ENCODE results near the gene GNAI2. TPM values are rescaled to one million over a fixed set of nuclear protein-coding genes. Genes with fewer than 3 reads are reported as not detected.
A peak's percentile ranks its signal among the peaks of the same experiment; 100 is the strongest.

GNAI2 gene
- total RNA-seq, 5 donors from 2014 or later (not counting 1 experiment from before 2014, with no cell fraction given): 257 to 313 (median 287) TPM

DNA sequence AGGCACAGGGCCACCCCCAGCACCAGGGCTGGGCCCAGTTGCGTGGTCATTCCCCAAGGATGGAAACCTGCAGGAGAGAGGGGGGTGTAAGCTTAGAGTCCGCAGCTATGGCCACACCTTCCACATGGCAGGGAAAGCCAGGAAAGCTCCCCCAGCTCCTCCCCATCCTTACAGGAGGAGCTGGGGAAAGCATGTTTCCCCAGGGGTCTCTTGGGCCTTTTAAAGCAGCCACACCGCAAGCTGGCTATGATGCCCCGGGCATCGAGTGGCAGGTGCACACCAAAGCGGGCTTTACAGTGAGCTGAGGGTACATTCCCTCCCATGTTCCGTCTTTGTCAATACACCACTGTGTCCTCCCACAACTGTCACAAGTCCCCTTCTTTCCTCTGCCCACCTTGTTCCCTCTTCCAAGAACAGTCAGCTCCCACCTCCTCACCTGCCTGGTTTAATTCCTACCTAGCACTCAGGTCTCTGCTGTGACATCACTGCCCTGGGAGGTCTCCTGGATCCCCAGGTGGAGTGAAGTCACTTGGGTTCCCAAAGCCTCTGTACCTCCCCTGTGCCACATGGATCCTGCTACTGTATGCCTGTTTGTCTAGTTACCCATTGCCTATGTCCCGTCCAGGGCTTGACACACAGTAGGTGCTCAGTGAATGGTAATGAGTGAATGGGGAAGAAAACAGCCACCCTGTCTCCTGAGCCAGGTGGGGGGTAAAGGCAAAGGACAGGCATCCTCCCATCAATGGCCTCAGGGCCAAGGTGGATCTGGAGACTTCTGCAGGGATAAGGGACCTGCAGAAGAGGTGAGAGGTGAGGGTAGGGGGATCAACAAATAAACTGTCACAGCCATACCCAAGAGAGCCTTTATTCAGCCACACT is 59.8 kb downstream of the GNAI2 start:
- ChIA-PET CTCF (interaction anchor here in 1 of 2 donors (0.5 kb wide), 1 partner anchor 33 kb away, joined by 3 read pairs; no protein-coding TSS in a partner anchor), POLR2A (interaction anchor here in 1 of 2 donors (0.6 kb wide), 1 partner anchor 71 kb away, joined by 4 read pairs; no protein-coding TSS in a partner anchor)
- peaks cover 14 to 52% of the 10 kb centered on the region in 2 experiments for H3K4me1 ChIP-seq (ENCODE audit: control insufficient read depth in 1 of 2, extremely low read depth in 1 of 2, insufficient read depth in 2 of 2, low read length in 2 of 2)
- Mint-ChIP-seq H3K4me3 (no peak overlapping the region), H3K27ac (no peak overlapping the region), H3K36me3 (no peaks in the 10 kb centered on the region), H3K27me3 (no peaks in the 10 kb centered on the region), H3K4me1 (peaks cover 37 to 50% (median 46%) of the 10 kb centered on the region in 3 donors), H3K9me3 (no peaks in the 10 kb centered on the region)
- H3K9me3 ChIP-seq: no peaks in the 10 kb centered on the region
- no peaks in the 10 kb centered on the region for H3K27me3 ChIP-seq (replicated peaks in 1 of 2; ENCODE audit: control insufficient read depth in 2 of 2, extremely low read depth in 1 of 2, insufficient read depth in 2 of 2, low read length in 1 of 2)
- H3K27ac ChIP-seq (ENCODE audit: low read length): no peak overlapping the region
- DNase-seq (no peak), ATAC-seq (replicated peaks in 1 of 4) (no peak)
- WGBS (ENCODE audit: insufficient coverage): 92% methylated on average over 5 of the region's 8 CpGs
- no peak overlapping the region for H3K4me3 ChIP-seq (ENCODE audit: control insufficient read depth in 1 of 2, extremely low read depth in 1 of 2, low read length in 1 of 2)
- peaks cover 0 to 5% of the 10 kb centered on the region in 2 donors for H3K36me3 ChIP-seq (ENCODE audit: control insufficient read depth in 2 of 2, extremely low read depth in 1 of 2, insufficient read depth in 1 of 2, low read length in 1 of 2)

GRCh38 chr3:50296721-50297383 is 60.8 kb downstream of the GNAI2 start:
- CTCF ChIA-PET: no interaction called here
- no peaks in the 10 kb centered on the region for H3K27me3 Mint-ChIP-seq
- H3K27ac Mint-ChIP-seq: peak overlapping the region; percentile 57 to 100

GRCh38 chr3:50297384-50297775 is 61.4 kb downstream of the GNAI2 start:
- H3K27me3 ChIP-seq (replicated peaks in 1 of 2; ENCODE audit: control insufficient read depth in 2 of 2, extremely low read depth in 1 of 2, insufficient read depth in 2 of 2, low read length in 1 of 2): no peaks in the 10 kb centered on the region
- POLR2A ChIA-PET: no interaction called here
- no peak overlapping the region for H3K27ac ChIP-seq (ENCODE audit: low read length)
- Mint-ChIP-seq H3K36me3 (no peaks in the 10 kb centered on the region), H3K9me3 (no peaks in the 10 kb centered on the region), H3K27me3 (no peaks in the 10 kb centered on the region), H3K27ac (peak overlapping the region in 1 of 2 donors; percentile 100), H3K4me3 (peak overlapping the region; percentile 95 to 97 (median 96)), H3K4me1 (peaks cover 31 to 41% (median 40%) of the 10 kb centered on the region in 3 donors)
- H3K36me3 ChIP-seq (ENCODE audit: control insufficient read depth in 2 of 2, extremely low read depth in 1 of 2, insufficient read depth in 1 of 2, low read length in 1 of 2): peaks cover 3 to 5% of the 10 kb centered on the region in 2 donors
- no peak overlapping the region for H3K4me3 ChIP-seq (ENCODE audit: control insufficient read depth in 1 of 2, extremely low read depth in 1 of 2, low read length in 1 of 2)
- DNase-seq (peak in 1 of 35 experiments; percentile 13), ATAC-seq (replicated peaks in 1 of 4) (no peak)
- peaks cover 9 to 47% of the 10 kb centered on the region in 2 experiments for H3K4me1 ChIP-seq (ENCODE audit: control insufficient read depth in 1 of 2, extremely low read depth in 1 of 2, insufficient read depth in 2 of 2, low read length in 2 of 2)
- no peaks in the 10 kb centered on the region for H3K9me3 ChIP-seq
- 100% methylated on average over 2 of the region's 2 CpGs for WGBS (ENCODE audit: insufficient coverage)
- CTCF ChIA-PET: no interaction called here

More at GRCh38 chr3:50296721-50297383, 60.8 kb downstream of the GNAI2 start:
- DNase-seq (peak in 1 of 35 experiments; percentile 5), ATAC-seq (replicated peaks in 1 of 4) (no peak)
- no peaks in the 10 kb centered on the region for H3K9me3 Mint-ChIP-seq
- POLR2A ChIA-PET: no interaction called here
- H3K27me3 ChIP-seq (replicated peaks in 1 of 2; ENCODE audit: control insufficient read depth in 2 of 2, extremely low read depth in 1 of 2, insufficient read depth in 2 of 2, low read length in 1 of 2): no peaks in the 10 kb centered on the region
- no peak overlapping the region for H3K27ac ChIP-seq (ENCODE audit: low read length)
- peaks cover 33 to 43% (median 42%) of the 10 kb centered on the region in 3 donors for H3K4me1 Mint-ChIP-seq
- H3K9me3 ChIP-seq: no peaks in the 10 kb centered on the region
- H3K4me3 ChIP-seq (ENCODE audit: control insufficient read depth in 1 of 2, extremely low read depth in 1 of 2, low read length in 1 of 2): no peak overlapping the region
- H3K4me1 ChIP-seq (ENCODE audit: control insufficient read depth in 1 of 2, extremely low read depth in 1 of 2, insufficient read depth in 2 of 2, low read length in 2 of 2): peaks cover 9 to 48% of the 10 kb centered on the region in 2 experiments
- H3K4me3 Mint-ChIP-seq: no peak overlapping the region
- H3K36me3 ChIP-seq (ENCODE audit: control insufficient read depth in 2 of 2, extremely low read depth in 1 of 2, insufficient read depth in 1 of 2, low read length in 1 of 2): peaks cover 0 to 5% of the 10 kb centered on the region in 2 donors
- 93% methylated on average over 11 of the region's 18 CpGs for WGBS (ENCODE audit: insufficient coverage)
- H3K36me3 Mint-ChIP-seq: no peaks in the 10 kb centered on the region

- POLR2A ChIA-PET: interaction anchor here in 1 of 2 donors (0.5 to 0.6 kb wide), 2 partner anchors 12 to 43 kb away, joined by 3 to 5 read pairs; partner anchors contain the start of gene RASSF1
- no peaks in the 10 kb centered on the region for H3K36me3 Mint-ChIP-seq
- H3K27ac Mint-ChIP-seq: peak overlapping the region; percentile 98 to 100
- WGBS (ENCODE audit: insufficient coverage): 52% methylated on average over 4 of the region's 9 CpGs
- CTCF ChIA-PET: interaction anchor here (0.6 to 1.8 kb wide), 4 partner anchors 23 to 626 kb away, joined by 3 to 16 read pairs (median 4); no protein-coding TSS in a partner anchor
- H3K27me3 Mint-ChIP-seq: no peaks in the 10 kb centered on the region
- Histone ChIP-seq H3K27me3 (replicated peaks in 1 of 2; ENCODE audit: control insufficient read depth in 2 of 2, extremely low read depth in 1 of 2, insufficient read depth in 2 of 2, low read length in 1 of 2) (no peaks in the 10 kb centered on the region), H3K4me1 (ENCODE audit: control insufficient read depth in 1 of 2, extremely low read depth in 1 of 2, insufficient read depth in 2 of 2, low read length in 2 of 2) (peaks cover 9 to 40% of the 10 kb centered on the region in 2 experiments), H3K4me3 (ENCODE audit: control insufficient read depth in 1 of 2, extremely low read depth in 1 of 2, low read length in 1 of 2) (peak overlapping the region; percentile 75 to 92), H3K27ac (ENCODE audit: low read length) (peak overlapping the region; percentile 95), H3K9me3 (no peaks in the 10 kb centered on the region), H3K36me3 (ENCODE audit: control insufficient read depth in 2 of 2, extremely low read depth in 1 of 2, insufficient read depth in 1 of 2, low read length in 1 of 2) (peaks cover 4 to 5% of the 10 kb centered on the region in 2 donors)
- no peak for ATAC-seq (replicated peaks in 1 of 4)
- peak overlapping the region; percentile 95 to 97 (median 96) for H3K4me3 Mint-ChIP-seq
- H3K4me1 Mint-ChIP-seq: peaks cover 25 to 34% (median 33%) of the 10 kb centered on the region in 3 donors
- no peaks in the 10 kb centered on the region for H3K9me3 Mint-ChIP-seq
- no peak for DNase-seq
Measured at GRCh38 chr3:50297896-50298725, 62.1 kb downstream of the GNAI2 start.

DNA sequence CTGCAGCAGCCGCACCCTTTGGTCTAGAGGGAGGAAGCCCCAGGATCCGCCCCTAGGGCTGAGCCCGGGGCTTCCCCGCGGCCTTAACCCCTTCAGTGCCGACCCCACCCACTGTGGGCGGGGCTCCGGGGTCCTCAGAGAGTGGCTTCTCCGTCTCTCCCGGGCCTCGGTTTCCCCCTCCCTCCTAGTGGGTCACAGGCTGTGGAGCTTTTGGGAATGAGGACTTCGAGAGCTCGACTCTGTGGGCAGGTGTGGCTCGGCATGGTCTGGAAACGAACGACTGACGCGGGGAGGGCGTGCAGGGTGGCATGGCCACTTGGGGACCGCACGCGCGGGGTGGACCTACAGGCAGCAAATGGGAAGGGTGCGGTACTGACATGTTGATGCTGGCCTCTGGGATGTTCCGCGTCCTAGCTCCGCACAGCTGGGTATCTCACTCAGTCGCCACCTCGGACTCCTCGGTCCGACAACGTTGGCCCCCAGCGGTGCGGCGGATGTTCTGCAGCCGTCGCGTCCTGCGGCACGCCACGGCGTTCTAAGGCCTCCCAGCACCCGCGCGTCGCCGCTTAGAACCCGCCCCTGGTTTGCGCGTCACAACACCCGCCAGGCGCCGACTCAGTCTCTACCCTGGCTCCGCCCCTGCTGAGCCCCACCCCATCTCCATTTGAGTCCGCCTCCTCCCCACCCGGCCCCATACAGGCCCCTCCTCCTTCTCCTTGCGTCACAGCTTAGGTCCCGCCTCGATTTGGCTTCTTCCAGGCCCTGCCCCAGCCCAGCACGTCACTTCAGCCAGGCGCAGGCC is 63.0 kb downstream of the GNAI2 start, which contains the start of the genes HYAL3 and NAA80:
TSS of gene HYAL3 (minus strand) at position 570 of the 802 bp plus-strand sequence. CDS start 3,803 bp downstream, outside the sequence.
TSS of gene NAA80 (minus strand) at position 570 of the 802 bp plus-strand sequence. CDS start 1,942 bp downstream, outside the sequence.
- no peaks in the 10 kb centered on the region for H3K27me3 Mint-ChIP-seq
- DNase-seq: peak; percentile 97 to 100 (median 99)
- H3K4me1 ChIP-seq (ENCODE audit: control insufficient read depth in 1 of 2, extremely low read depth in 1 of 2, insufficient read depth in 2 of 2, low read length in 2 of 2): peaks cover 9 to 38% of the 10 kb centered on the region in 2 experiments
- H3K4me3 ChIP-seq (ENCODE audit: control insufficient read depth in 1 of 2, extremely low read depth in 1 of 2, low read length in 1 of 2): peak within 1 kb of the TSS; percentile 75 to 92
- ChIA-PET POLR2A (interaction anchor here in 1 of 2 donors (0.6 to 1.9 kb wide), 6 partner anchors 22 to 485 kb away, joined by 3 to 13 read pairs (median 4); partner anchors contain the start of genes GNAI2, RASSF1 and UBA7), CTCF (interaction anchor here (0.5 to 1.8 kb wide), 14 partner anchors 18 to 1201 kb away, joined by 3 to 16 read pairs (median 6); partner anchors contain the start of genes CYB561D2 (in 1 of the 2), DCAF1 (in 1 of the 2), GNAI2 (in 1 of the 2) and NPRL2 (in 1 of the 2))
- WGBS (ENCODE audit: insufficient coverage): 0% methylated on average over 44 of the region's 61 CpGs
- peak within 1 kb of the TSS; percentile 98 to 100 for H3K27ac Mint-ChIP-seq
- H3K27me3 ChIP-seq (replicated peaks in 1 of 2; ENCODE audit: control insufficient read depth in 2 of 2, extremely low read depth in 1 of 2, insufficient read depth in 2 of 2, low read length in 1 of 2): no peaks in the 10 kb centered on the region
- no peaks in the 10 kb centered on the region for H3K9me3 ChIP-seq
- peak; percentile 84 to 91 (median 90) for ATAC-seq (replicated peaks in 1 of 4)
- peaks cover 25 to 33% (median 33%) of the 10 kb centered on the region in 3 donors for H3K4me1 Mint-ChIP-seq
- H3K36me3 Mint-ChIP-seq: no peaks in the 10 kb centered on the region
- H3K4me3 Mint-ChIP-seq: peak within 1 kb of the TSS; percentile 95 to 97 (median 96)
- H3K27ac ChIP-seq (ENCODE audit: low read length): peak within 1 kb of the TSS; percentile 95
- no peaks in the 10 kb centered on the region for H3K9me3 Mint-ChIP-seq
- H3K36me3 ChIP-seq (ENCODE audit: control insufficient read depth in 2 of 2, extremely low read depth in 1 of 2, insufficient read depth in 1 of 2, low read length in 1 of 2): peaks cover 4 to 5% of the 10 kb centered on the region in 2 donors

Measured in T-cell (primary cell).